IMR-90 (cell line): Measurements from ENCODE around the gene DNAAF2. TPM values are rescaled to one million over a fixed set of nuclear protein-coding genes. Genes with fewer than 3 reads are reported as not detected.

ENCODE experiments used
- ATAC-seq: fragments of 200-7000 bp; cut with Tn5 transposase; 2 replicates; pipeline ENCODE4 v1.9.1; 2020; ENCODE audit warnings: low read depth, mild to moderate bottlenecking, moderate library complexity
- BruUV-seq: library from RNA; stranded (reverse); fragments of 400-500 nt; replicated peaks from 2 replicates; lab custom pipeline; 2021; lab: Mats Ljungman, UMichigan
- CTCF ChIA-PET: fragments of 300-600 bp; formaldehyde crosslinking; extraction: SDS; loops from one replicate; lab custom pipeline; 2021; ENCODE audit warnings: antibody characterized with exemption; lab: Yijun Ruan, JAX
- POLR2A ChIA-PET: fragments of 300-600 bp; sonication (Branson Sonifier 250); formaldehyde crosslinking; loops from one replicate; lab custom pipeline; 2022; ENCODE audit warnings: antibody characterized with exemption; ENCODE audit not compliant: unreplicated experiment; lab: Charles Lee
- DNase-seq: peaks from one replicate; pipeline ENCODE4 v3.0.0; 2013
- H2AFZ ChIP-seq: replicated peaks from 2 replicates; pipeline ENCODE3; 2013; ENCODE audit warnings: low read length, mild to moderate bottlenecking; ENCODE audit not compliant: poor library complexity
- H2AK5ac ChIP-seq: 2 replicates; pipeline ENCODE4 v1.6.1; 2013; ENCODE audit warnings: low read depth, low read length, inconsistent platforms
- H2AK9ac ChIP-seq: replicated peaks from 2 replicates; pipeline ENCODE3; 2013; ENCODE audit warnings: mild to moderate bottlenecking, low read depth, low read length, moderate library complexity; ENCODE audit not compliant: poor library complexity
- H2BK120ac ChIP-seq: 2 replicates; pipeline ENCODE4 v1.6.1; 2013; ENCODE audit warnings: low read depth, low read length, inconsistent platforms
- H2BK15ac ChIP-seq: 3 replicates; pipeline ENCODE4 v1.6.1; 2013; ENCODE audit warnings: low read depth, low read length, inconsistent platforms
- H2BK20ac ChIP-seq: 2 replicates; pipeline ENCODE4 v1.6.1; 2013; ENCODE audit warnings: low read depth, mild to moderate bottlenecking, inconsistent platforms, low read length, moderate library complexity
- H2BK5ac ChIP-seq: 2 replicates; pipeline ENCODE4 v1.6.1; 2013; ENCODE audit warnings: mild to moderate bottlenecking, low read depth, low read length, inconsistent platforms; ENCODE audit not compliant: poor library complexity, severe bottlenecking
- H3K14ac ChIP-seq: replicated peaks from 2 replicates; pipeline ENCODE4 v1.6.1; 2013; ENCODE audit warnings: low read depth, low read length, inconsistent platforms
- H3K18ac ChIP-seq: 2 replicates; pipeline ENCODE4 v1.6.1; 2013; ENCODE audit warnings: low read depth, low read length, control low read depth
- H3K23ac ChIP-seq: 2 replicates; pipeline ENCODE4 v1.6.1; 2013; ENCODE audit warnings: low read depth, low read length, inconsistent platforms
- H3K27ac ChIP-seq: 2 replicates; pipeline ENCODE4 v1.5.1; 2013; ENCODE audit warnings: mild to moderate bottlenecking, control low read depth, low read length; ENCODE audit not compliant: insufficient read depth
- H3K27me3 ChIP-seq: 2 replicates; pipeline ENCODE4 v1.6.1; 2013; ENCODE audit warnings: low read length; ENCODE audit not compliant: control insufficient read depth, insufficient read depth
- H3K36me3 ChIP-seq: 2 replicates; pipeline ENCODE4 v1.6.1; 2013; ENCODE audit warnings: low read length, mixed read lengths; ENCODE audit not compliant: control insufficient read depth, insufficient read depth
- H3K4ac ChIP-seq: 2 replicates; pipeline ENCODE4 v1.6.1; 2013; ENCODE audit warnings: low read depth, low read length, inconsistent platforms
- H3K4me1 ChIP-seq: 2 replicates; pipeline ENCODE4 v1.6.1; 2013; ENCODE audit warnings: low read length, mixed read lengths; ENCODE audit not compliant: control insufficient read depth, insufficient read depth
- H3K4me2 ChIP-seq: 2 replicates; pipeline ENCODE4 v1.6.1; 2013; ENCODE audit warnings: low read depth, mild to moderate bottlenecking, control low read depth, low read length, moderate library complexity
- H3K4me3 ChIP-seq: 2 replicates; pipeline ENCODE4 v1.5.1; 2013; ENCODE audit warnings: low read depth, mild to moderate bottlenecking, control low read depth, low read length, moderate library complexity; ENCODE audit not compliant: insufficient read depth
- H3K56ac ChIP-seq: 2 replicates; pipeline ENCODE4 v1.6.1; 2013; ENCODE audit warnings: low read length, inconsistent platforms; ENCODE audit not compliant: insufficient read depth; ENCODE audit errors: extremely low read depth
- H3K79me1 ChIP-seq, 2 experiments: 2 replicates each; pipeline ENCODE4 v1.6.1; 2013; ENCODE audit warnings: low read length in 2 of 2, inconsistent platforms in 1 of 2, low read depth in 1 of 2
- H3K9ac ChIP-seq: 2 replicates; pipeline ENCODE4 v1.6.1; 2013; ENCODE audit warnings: low read depth, low read length, control low read depth
- H3K9me1 ChIP-seq: 2 replicates; pipeline ENCODE4 v1.6.1; 2013; ENCODE audit warnings: low read length, inconsistent platforms; ENCODE audit not compliant: insufficient read depth
- H3K9me3 ChIP-seq: 2 replicates; pipeline ENCODE4 v1.6.1; 2013; ENCODE audit warnings: low read length; ENCODE audit not compliant: control insufficient read depth, insufficient read depth
- H4K20me1 ChIP-seq: 2 replicates; pipeline ENCODE4 v1.6.1; 2013; ENCODE audit warnings: low read length, inconsistent platforms; ENCODE audit not compliant: insufficient read depth
- H4K5ac ChIP-seq: 2 replicates; pipeline ENCODE4 v1.6.1; 2013; ENCODE audit warnings: mild to moderate bottlenecking, low read depth, low read length, control low read depth
- H4K8ac ChIP-seq, 2 experiments: 2 replicates each; pipeline ENCODE4 v1.6.1; 2013; ENCODE audit warnings: low read depth in 2 of 2, low read length in 2 of 2, control low read depth in 1 of 2, inconsistent platforms in 1 of 2
- H4K91ac ChIP-seq: 2 replicates; pipeline ENCODE4 v1.6.1; 2013; ENCODE audit warnings: low read depth, low read length, inconsistent platforms; ENCODE audit not compliant: insufficient read depth
- RCOR1 ChIP-seq: IDR thresholded peaks from 2 replicates; pipeline ENCODE4 v1.6.1; 2012; ENCODE audit warnings: mild to moderate bottlenecking, low read length, improper control_type of control experiment; ENCODE audit not compliant: insufficient replicate concordance
- WGBS, 2 experiments: methylation state at CpG; one replicate each; pipeline versions ENCODE4 v1.1.5 to v1.1.7; 2013; ENCODE audit warnings: missing lambda C conversion rate in 2 of 2; ENCODE audit not compliant: insufficient read length in 1 of 2; ENCODE audit errors: extremely low coverage in 2 of 2; 5-methylcytosine and 5-hydroxymethylcytosine counted together
- dilution Hi-C: fragments of 300-500 bp; cut with HindIII; formaldehyde crosslinking; loops from one replicate; pipeline ENCODE4 v1.14.3; 2018; ENCODE audit warnings: low sequenced_read_pairs; ENCODE audit not compliant: unreplicated experiment
- in situ Hi-C: fragments of 300-500 bp; cut with MboI; formaldehyde crosslinking; loops from 3 replicates; pipeline ENCODE4 v1.14.3; 2019; ENCODE audit warnings: low sequenced_read_pairs, inconsistent platforms, mixed read lengths
- intact Hi-C: fragments of 100-400 bp; cut with micrococcal nuclease; formaldehyde crosslinking; loops from 2 replicates; pipeline ENCODE4 v1.10.0; 2022
- polyA plus RNA-seq, 3 experiments: library from polyadenylated mRNA; depleted of rRNA; stranded (reverse); fragments of >200 nt; gene quantifications; 2 replicates each; pipeline ENCODE4 v1.2.3, GENCODE V29; 2012; ENCODE audit warnings: low replicate concordance in 1 of 3
- total RNA-seq: library from RNA; depleted of rRNA; stranded (reverse); fragments of >200 nt; gene quantifications from 2 replicates; pipeline ENCODE4 v1.2.3, GENCODE V29; 2012
- TF ChIP-seq, protein P1 (sequence below): fragments of 150-350 bp; IDR thresholded peaks from 2 replicates; pipeline ENCODE4 v1.6.1; 2016; ENCODE audit warnings: low read depth, mild to moderate bottlenecking, low read length, moderate library complexity, borderline replicate concordance

Gene DNAAF2
- total and polyA plus RNA-seq, 2 of the 4 experiments (the other 2 are of a cell fraction), result 4.1 to 4.7 TPM

DNA sequence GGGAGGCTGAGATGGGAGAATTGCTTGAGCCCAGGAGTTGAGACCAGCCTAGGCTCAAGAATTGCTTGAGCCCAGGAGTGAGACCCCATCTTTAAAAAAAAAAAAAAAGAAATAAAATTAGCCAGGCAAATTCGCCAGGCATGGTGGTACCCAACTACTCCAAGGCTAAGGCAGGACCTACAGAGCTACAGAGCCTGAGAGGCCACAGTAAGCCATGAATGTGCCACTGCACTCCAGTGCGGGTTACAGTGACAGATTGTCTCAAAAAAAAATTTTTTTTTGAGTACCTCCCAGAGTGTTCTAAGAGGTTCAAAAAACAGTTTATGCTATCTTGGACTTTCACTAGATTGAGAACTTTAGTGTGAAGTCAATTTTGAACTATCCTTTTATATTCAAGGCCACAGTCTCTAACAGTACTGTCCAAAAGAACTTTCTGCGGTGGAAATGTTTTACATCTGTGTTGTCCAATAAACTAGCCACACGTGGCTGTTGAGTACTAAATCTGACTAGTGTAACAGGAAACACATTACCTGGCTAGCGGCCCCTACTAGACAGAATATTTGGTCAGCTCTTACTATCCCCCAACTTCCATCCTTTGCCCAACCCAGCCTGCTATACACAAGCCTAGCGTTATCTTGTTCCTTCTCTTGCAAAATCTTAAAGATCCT, 17.1 kb downstream of the DNAAF2 start:
- H4K91ac ChIP-seq, result peak overlapping the region; percentile 47
- H2AFZ ChIP-seq, result no peak overlapping the region
- H3K18ac ChIP-seq, result 0 out of 2 replicates have a peak overlapping the region, but pooled peaks have one; percentile 53
- H4K20me1 ChIP-seq, result peaks cover 34% of the 10 kb centered on the region
- no peak overlapping the region for H4K5ac ChIP-seq
- ChIA-PET CTCF (no interaction called here), POLR2A (no interaction called here)
- 0 out of 2 replicates have a peak overlapping the region, but pooled peaks have one; percentile 71 for H3K56ac ChIP-seq
- peak overlapping the region; percentile 76; the same call in 1 of the 2 replicates for H2BK20ac ChIP-seq
- H2BK5ac ChIP-seq, result peak overlapping the region; percentile 96
- in situ Hi-C loops (no loop called here), dilution Hi-C loops (no loop called here), intact Hi-C loops (no loop called here)
- 80% methylated on average over 1 of the region's 6 CpGs; no CpG with 5 or more reads in 1 of the 2 experiments for WGBS, 2 experiments
- H3K4me3 ChIP-seq, result no peak overlapping the region
- peaks cover 11% of the 10 kb centered on the region for H3K36me3 ChIP-seq
- peak overlapping the region; percentile 78; the same call in 1 of the 2 replicates for H3K14ac ChIP-seq
- no peaks in the 10 kb centered on the region for H3K27me3 ChIP-seq
- peaks cover 7% of the 10 kb centered on the region for H3K9me1 ChIP-seq
- H3K9me3 ChIP-seq, result no peaks in the 10 kb centered on the region
- no peak for ATAC-seq
- 0 out of 2 replicates have a peak overlapping the region, but pooled peaks have one; percentile 30 for H3K9ac ChIP-seq
- peak overlapping the region; percentile 70; the same call in 1 of the 2 replicates for H2AK5ac ChIP-seq
- H2BK15ac ChIP-seq, result no peak overlapping the region
- H3K4ac ChIP-seq, result peak overlapping the region; percentile 86
- no TSS peak for BruUV-seq
- no peak for DNase-seq
- peak overlapping the region; percentile 73; the same call in 1 of the 2 replicates for H3K27ac ChIP-seq
- peak overlapping the region; percentile 76; the same call in 1 of the 2 replicates for H3K23ac ChIP-seq
- peaks cover 12% of the 10 kb centered on the region for H3K4me1 ChIP-seq
- H3K4me2 ChIP-seq, result peak overlapping the region; percentile 26
- peak overlapping the region; percentile 75; the same call in 1 of the 2 replicates for H2BK120ac ChIP-seq
- peak overlapping the region in 1 of 2 experiments; percentile 77; a peak in 2 of 4 replicates for H4K8ac ChIP-seq
- TF ChIP-seq, protein P1, sequence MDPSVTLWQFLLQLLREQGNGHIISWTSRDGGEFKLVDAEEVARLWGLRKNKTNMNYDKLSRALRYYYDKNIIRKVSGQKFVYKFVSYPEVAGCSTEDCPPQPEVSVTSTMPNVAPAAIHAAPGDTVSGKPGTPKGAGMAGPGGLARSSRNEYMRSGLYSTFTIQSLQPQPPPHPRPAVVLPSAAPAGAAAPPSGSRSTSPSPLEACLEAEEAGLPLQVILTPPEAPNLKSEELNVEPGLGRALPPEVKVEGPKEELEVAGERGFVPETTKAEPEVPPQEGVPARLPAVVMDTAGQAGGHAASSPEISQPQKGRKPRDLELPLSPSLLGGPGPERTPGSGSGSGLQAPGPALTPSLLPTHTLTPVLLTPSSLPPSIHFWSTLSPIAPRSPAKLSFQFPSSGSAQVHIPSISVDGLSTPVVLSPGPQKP, result no peak
- TF ChIP-seq RCOR1, result peak; percentile 8
- H3K79me1 ChIP-seq, result peaks cover 8 to 49% of the 10 kb centered on the region in 2 experiments; a peak in 3 of 4 replicates
- no peak overlapping the region for H2AK9ac ChIP-seq
